Coronary artery (tissue), 2 donors: Measurements from ENCODE around the gene LRRC19.

ENCODE experiments used
- DNase-seq: peaks from one replicate; pipeline ENCODE4 v3.0.0-alpha.2; 2017; ENCODE audit warnings: low spot score
- H3K27ac ChIP-seq, 2 donors: fragments of 200-600 bp; sonication (generic); one replicate each; pipeline ENCODE4 v1.5.1; 2016 to 2019
- H3K4me3 ChIP-seq: fragments of 200-600 bp; sonication (generic); 2 replicates; pipeline ENCODE4 v1.5.1; 2016; ENCODE audit warnings: mild to moderate bottlenecking, moderate library complexity
- TF ChIP-seq, protein P1 (sequence below): fragments of 200-600 bp; sonication (generic); IDR thresholded peaks from one replicate; pipeline ENCODE4 v1.5.1; 2019; ENCODE audit warnings: antibody characterized with exemption

LRRC19 gene

DNA sequence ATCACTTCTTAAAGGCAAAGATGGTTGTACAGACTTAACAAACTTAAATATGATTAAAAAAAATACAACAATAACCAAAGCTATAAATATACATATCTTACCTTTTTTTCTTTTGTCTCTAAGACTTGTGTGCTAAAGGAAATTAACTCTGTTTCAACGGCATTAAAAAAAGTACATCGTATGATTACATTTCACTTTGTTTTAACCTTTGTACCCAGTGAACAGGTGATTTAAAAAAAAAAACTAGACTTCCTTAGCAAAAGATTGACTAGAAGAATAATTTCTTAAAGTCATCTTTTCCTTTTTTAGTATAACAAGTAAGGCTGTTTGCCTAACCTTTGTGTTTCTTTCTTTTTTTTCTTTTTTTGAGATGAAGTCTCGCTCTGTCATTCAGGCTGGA, at the start of gene LRRC19:
LRRC19 (minus strand) TSS at position 182 of the 400 bp plus-strand sequence. CDS start 5,978 bp downstream, outside the sequence.
- no peak within 1 kb of the TSS for H3K4me3 ChIP-seq
- TF ChIP-seq, protein P1, sequence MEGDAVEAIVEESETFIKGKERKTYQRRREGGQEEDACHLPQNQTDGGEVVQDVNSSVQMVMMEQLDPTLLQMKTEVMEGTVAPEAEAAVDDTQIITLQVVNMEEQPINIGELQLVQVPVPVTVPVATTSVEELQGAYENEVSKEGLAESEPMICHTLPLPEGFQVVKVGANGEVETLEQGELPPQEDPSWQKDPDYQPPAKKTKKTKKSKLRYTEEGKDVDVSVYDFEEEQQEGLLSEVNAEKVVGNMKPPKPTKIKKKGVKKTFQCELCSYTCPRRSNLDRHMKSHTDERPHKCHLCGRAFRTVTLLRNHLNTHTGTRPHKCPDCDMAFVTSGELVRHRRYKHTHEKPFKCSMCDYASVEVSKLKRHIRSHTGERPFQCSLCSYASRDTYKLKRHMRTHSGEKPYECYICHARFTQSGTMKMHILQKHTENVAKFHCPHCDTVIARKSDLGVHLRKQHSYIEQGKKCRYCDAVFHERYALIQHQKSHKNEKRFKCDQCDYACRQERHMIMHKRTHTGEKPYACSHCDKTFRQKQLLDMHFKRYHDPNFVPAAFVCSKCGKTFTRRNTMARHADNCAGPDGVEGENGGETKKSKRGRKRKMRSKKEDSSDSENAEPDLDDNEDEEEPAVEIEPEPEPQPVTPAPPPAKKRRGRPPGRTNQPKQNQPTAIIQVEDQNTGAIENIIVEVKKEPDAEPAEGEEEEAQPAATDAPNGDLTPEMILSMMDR: no peak
- DNase-seq: no peak
- no peak within 1 kb of the TSS for H3K27ac ChIP-seq

DNA sequence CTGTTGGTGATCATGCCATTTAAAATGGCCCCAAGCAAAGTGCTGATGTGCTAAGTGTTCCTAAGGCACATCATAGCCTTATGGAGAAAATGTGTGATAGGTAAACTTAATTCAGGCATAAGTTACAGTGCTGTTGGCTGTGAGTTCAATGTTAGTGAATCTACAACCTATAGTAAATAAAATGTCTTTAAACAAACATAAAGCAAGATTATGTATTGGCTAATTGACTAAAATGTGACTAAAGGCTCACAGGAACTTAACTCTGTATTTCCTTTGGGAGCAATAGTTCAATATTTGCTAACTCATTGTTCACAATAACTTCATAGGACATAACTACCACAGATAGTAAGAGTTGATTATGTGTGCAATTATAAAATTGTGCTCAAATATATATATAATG, 49.4 kb upstream of the LRRC19 start:
- no peak overlapping the region for H3K27ac ChIP-seq
- TF ChIP-seq, protein P1: no peak
- no peak overlapping the region for H3K4me3 ChIP-seq
- no peak for DNase-seq

- DNase-seq: no peak
- TF ChIP-seq, protein P1: no peak
- H3K27ac ChIP-seq: no peak overlapping the region
- no peak overlapping the region for H3K4me3 ChIP-seq
Observed at GRCh38 chr9:27054125-27054524, 48.7 kb upstream of the LRRC19 start.

GRCh38 chr9:27053369-27054022, 48.0 kb upstream of the LRRC19 start:
- Histone ChIP-seq H3K27ac (peak overlapping the region in 1 of 2 donors; percentile 15), H3K4me3 (no peak overlapping the region)
- no peak for DNase-seq
- TF ChIP-seq, protein P1: no peak

DNA sequence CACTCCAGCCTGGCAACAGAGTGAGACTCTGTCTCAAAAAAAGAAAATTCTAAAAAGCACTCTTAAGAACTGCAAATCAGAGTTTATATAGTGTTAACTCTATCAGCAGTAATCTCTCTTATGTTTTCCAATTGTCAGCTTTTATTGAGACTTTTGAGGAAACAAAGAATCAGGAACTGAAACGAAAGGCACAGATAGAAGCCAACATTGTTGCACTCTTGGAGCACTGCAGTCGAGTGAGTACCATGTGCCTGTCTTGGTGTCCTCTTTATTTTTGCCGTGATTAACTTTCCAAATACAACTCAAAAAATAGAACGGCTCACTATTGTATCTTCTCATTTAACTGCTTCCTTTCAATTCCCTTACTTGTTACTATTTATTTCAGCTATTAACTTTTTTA, 41.7 kb upstream of the LRRC19 start:
- Histone ChIP-seq H3K4me3 (no peak overlapping the region), H3K27ac (no peak overlapping the region)
- no peak for DNase-seq
- TF ChIP-seq, protein P1: no peak

DNA sequence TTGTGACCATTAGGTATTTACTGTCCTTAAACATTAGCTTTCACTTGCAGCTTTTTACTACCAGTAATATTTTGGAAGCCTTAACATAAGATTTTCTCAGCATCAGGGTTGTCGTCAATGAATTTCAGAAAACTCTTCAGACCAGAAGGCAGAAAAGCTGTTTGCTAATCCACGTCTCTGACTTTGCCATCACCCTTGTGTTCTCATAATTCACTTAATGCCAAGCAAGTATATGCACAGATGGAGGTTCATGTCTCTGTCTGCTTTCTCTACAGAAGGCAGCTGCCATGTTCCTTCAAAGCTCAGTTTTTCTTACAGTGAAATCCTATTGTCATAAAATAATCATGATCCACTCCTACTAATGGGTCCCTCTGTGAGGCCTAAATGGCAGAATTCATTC, 37.7 kb upstream of the LRRC19 start:
- TF ChIP-seq, protein P1: no peak
- Histone ChIP-seq H3K4me3 (no peak overlapping the region), H3K27ac (no peak overlapping the region)
- DNase-seq: no peak

GRCh38 chr9:27042476-27042875, 37.0 kb upstream of the LRRC19 start:
- Histone ChIP-seq H3K4me3 (no peak overlapping the region), H3K27ac (no peak overlapping the region)
- TF ChIP-seq, protein P1: no peak
- DNase-seq: no peak
